ENCODE results near the gene POU5F1.
"Not testable (repeated sequence)": the region's sequence is repeated elsewhere in the genome, so short reads cannot be mapped to it uniquely, and the experiment has no call there.

The POU5F1 gene

DNA sequence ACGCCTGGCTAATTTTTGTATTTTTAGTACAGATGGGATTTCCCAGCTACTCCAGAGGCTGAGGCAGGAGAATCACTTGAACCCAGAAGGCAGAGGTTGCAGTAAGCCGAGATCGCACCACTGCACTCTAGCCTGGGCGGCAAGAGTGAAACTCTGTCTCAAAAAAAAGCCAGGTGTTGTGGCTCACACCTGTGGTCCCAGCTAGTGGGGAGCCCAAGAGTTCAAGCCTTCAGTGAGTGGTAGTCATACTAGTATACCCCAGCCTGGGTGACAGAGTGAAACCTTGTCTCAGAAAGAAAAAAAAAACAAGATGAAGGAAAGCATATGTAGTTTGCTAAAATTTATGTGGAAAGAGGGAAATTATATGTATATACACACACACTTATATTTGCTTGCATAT is 20.0 kb upstream of the POU5F1 start:
- no peak for DNase-seq (ENCODE audit: low read depth)

DNA sequence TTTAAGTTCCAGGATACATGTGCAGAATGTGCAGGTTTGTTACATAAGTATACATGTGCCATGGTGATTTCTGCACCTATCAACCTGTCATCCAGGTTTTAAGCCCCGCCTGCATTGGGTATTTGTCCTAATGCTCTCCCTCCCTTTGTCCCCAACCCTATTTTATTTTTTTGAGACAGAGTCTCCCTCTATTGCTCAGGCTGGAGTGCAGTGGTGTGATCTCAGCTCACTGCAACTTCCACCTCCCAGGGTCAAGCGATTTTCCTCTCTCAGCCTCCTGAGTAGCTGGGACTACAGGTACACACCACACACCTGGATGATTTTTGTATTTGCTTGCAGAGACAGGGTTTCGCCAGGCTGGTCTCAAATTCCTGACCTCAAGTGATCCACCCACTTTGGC is 18.7 kb upstream of the POU5F1 start:
- DNase-seq (ENCODE audit: low read depth) = not testable (repeated sequence)

DNA sequence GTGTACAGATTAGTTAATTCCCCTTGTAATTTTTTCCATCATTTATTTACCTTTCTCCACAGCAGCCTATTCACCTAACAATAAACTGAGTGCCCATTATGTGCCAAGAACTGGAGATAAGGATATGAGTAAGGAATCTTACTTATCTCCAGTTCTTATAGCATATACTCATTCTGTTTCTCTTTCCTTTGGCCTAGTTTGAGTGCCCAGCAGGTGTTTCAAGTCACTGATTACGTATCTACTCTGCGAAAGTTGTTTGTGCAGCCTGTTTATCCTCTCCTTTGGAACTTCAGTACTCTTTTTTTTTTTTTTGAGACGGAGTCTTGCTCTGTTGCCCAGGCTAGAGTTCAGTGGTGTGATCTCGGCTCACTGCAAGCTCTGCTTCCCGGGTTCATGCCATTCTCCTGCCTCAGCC is 17.3 kb upstream of the POU5F1 start:
- no peak for DNase-seq (ENCODE audit: low read depth)

DNA sequence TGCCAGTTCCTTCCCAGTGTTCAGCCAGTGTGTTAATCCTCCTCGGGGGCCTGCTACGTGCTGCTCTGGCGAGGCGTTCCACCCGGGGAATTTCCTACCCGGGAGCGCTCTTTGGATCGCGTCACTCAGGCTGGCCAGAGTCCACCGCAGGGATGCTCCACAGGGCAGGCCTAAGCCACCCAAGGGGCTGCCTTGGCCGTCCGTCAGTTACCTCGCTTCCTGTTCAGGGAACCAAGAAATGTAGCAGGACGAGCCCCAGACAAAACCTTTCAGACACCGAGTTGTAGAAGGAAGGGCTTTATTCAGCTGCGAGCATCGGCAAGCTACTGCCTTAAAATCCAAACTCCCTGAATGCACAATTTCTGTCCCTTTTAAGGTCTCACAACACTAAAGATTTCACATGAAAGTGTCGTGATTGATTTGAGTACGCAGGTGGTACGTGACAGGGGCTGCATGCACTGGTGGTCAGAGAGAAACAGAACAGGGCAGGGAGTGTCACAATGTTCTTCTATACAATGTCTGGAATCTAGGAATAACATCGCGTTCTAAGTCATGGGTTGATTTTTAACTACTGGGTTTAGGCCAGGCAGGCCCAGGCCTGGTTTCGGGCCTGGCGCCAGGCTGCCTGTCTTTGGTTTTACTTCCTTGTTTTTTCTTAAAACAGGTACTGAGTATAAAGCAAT is 15.7 kb upstream of the POU5F1 start:
- DNase-seq (ENCODE audit: low read depth) = no peak

DNA sequence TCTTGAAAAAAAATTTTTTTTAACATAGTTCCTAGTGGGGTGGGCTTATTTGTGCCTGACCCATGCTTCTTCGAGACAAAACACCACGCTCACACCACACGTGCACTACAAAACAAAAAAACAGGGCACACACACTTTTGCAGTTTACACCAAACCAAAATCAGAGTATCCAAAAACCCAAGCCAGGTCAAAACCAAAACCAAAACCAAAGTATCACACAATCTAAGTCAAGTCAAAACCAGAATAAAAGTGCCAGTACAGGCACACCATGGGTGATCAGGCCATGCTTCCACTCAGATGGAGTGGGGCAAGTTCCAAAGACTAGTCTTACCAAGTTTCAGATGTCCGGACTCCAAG is 15.2 kb upstream of the POU5F1 start:
- not testable (repeated sequence) for DNase-seq (ENCODE audit: low read depth)

DNA sequence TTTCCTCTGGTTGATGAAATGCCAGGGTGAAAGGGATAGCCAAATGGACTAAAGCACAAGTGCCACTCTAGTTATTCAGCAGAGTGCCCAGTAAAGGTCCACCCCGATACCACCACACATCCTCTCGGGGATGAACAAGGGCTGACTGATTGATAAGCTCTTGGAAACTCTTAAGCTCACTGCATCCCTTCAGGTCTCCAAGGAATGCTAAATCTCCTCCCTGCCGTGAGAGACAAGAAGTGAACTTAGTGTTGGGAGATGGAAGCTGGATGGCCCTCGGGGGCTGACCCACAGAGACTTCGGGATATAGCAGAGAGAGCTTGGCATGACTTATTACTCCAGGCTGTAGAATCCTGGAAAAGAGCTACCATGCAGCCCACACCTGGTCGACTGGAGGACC is 13.4 kb upstream of the POU5F1 start:
- DNase-seq (ENCODE audit: low read depth) = not testable (repeated sequence)

DNA sequence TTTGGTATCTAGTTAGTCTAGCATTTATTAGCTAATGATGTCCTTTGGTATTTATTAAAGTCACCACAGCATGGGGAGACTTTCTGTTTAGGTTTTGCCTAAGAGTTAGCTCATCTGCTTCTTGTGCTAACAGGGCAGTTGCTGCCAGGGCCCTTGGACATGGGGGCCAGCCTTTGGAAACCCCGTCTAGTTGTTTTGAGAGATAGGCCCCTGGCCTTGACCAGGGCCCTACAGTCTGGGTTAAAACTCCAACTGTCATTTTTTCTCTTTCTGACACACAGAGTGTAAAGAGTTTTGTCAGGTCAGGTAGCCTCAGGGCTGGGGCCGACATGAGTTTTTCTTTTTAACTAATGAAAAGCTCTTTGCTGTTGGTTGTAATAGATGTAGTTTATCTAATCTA is 12.8 kb upstream of the POU5F1 start:
- DNase-seq (ENCODE audit: low read depth) = not testable (repeated sequence)

DNA sequence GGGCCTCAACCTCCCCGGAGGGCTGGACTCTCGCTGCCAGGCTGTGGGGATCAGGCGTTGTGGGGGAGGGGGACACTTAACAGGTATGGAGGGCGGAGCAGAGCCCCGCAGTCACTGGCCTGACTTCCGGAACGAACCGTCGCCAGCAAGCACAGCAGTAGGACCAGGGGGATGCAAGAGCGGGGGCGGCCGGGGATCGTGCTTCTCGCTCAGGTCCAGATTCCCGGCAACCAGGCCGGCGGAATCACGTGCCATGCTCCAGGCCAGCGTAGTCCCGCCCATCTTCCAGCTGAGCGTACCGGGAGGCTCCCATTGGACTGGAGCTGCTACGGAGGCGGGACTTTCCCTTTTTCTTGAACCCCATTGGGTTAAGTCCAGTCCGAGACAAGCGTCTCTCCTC is 10.0 kb upstream of the POU5F1 start:
- no peak for DNase-seq (ENCODE audit: low read depth)

DNA sequence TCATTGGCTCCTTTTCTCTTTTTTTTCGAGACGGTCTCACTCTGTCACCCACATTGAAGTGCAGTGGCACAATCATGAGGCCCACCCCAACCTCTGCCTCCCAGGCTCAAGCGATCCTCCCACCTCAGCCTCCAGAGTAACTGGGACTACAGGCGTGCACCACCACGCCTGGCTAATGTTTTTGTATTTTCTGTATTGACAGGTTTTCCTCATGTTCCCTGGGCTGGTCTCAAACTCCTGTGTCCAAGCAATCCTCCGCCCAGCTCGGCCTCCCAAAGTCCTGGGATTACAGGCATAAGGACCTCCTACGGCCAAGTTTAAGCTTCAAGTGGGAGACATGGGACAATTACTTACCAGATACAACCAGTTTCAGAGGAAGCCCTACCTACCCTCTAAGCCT is 9.4 kb upstream of the POU5F1 start:
- no peak for DNase-seq (ENCODE audit: low read depth)

DNA sequence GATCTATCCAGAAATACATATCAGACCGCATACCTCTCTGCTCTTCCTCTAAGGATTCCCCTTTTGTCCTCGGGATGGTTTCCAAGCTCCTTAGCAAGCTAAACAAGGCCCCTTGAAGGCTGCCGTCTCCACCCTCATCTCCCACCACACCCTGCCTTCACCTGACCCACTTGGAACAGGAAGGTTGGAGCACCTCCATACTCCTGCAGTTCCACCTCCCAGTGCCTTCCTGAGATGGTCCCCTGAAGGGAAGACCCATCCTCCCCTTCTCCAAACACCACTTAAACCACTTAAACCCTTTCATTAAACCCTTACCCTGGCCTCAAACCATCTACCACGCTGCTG is 8.5 kb upstream of the POU5F1 start:
- DNase-seq (ENCODE audit: low read depth) = no peak

DNA sequence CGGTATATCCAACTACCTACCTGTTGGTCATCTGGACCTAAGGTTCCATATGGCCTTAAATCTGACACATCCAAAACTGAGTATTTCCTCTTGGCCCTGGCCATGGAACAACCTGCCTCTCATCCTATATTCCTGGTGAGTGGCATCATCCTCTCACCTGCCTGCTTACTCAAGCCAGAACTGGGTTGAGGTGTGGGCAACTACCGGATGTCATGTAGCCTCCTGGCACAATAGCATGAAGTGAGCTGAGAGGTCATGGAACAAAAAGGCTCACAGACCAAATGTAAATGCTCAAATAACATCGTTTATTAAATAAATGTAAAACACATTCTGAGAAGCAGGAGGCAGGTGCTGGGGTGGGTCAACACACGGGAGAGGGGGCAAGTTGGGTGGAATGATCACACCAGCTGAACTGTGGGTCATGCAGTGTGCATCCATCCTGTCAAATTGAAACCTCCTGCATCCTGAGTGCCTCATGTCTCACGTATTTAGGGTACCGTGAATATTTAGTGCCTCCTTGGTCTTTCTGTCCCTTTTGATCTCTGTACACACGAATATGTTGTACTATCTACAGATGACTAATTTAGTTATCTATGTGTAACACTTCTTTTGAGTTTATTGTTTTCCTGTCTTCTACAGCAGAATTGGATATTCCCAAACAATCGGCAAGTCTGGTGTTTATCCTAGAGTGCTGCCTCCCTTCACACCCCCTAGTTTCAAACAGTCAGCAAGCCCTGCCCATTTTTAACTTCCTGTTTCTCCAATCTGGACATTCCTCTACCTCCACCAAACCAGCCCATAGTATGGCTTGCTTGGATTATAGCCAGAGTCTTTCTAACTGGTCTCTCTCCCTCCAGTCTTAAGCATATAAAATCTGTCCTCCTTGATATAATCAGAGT is 7.9 kb upstream of the POU5F1 start:
- no peak for DNase-seq (ENCODE audit: low read depth)

DNA sequence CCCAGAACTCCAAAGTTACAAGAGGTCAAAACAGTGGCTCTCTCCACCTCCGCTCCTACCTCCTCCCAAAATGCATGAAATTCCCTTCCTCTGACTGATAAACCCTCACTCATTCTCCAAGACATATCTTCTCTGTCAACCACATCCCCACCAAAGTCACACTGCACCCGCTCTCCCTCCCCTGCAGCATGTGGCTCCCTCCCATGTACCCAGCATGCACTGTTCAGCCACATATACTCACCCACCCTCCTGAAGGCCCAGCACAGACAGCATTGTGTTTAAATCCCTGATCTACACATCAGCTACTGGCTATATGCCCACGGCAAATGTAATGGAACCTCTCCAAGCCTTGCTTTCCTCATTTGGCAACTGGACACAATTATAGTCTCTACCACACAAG is 5.5 kb upstream of the POU5F1 start:
- DNase-seq (ENCODE audit: low read depth) = no peak

DNA sequence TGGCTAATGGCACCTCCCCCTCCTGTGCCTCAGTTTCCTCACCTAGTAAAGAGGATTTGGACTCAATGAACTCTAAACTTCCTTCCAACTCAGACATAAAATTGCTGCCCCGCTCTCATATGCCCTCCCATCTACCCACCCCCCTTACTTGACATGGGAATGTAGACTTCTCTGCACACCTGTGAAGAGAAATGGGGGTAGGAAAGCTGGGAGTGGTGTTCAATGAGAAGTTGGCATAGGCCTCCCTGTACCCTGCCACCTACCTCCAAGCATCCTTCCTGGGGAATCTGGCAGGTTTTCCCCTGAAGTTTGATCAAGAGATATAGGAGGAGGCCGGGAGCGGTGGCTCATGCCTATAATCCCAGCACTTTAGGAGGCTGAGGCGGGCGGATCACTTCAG is 3.9 kb upstream of the POU5F1 start:
- no peak for DNase-seq (ENCODE audit: low read depth)

DNA sequence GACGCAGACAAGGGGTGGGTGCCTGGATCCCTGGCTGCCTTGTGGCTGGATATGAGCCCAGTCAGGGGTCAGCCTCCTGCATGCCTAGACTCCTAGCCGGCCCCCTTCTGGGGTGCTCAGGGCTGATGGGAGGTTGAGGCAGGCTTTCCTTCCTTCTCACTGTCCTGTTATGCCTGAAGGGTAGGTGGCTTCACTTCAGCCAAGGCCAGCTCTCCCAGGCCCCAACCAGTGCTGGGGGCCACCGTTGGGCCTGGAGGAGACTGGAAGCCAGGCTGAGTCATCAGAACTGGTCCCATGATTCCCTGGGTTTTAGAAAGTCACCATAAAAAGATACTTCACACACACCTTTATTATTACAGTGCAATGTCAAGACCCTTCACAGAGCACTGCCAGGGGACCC is 2.9 kb upstream of the POU5F1 start:
- DNase-seq (ENCODE audit: low read depth) = no peak

DNA sequence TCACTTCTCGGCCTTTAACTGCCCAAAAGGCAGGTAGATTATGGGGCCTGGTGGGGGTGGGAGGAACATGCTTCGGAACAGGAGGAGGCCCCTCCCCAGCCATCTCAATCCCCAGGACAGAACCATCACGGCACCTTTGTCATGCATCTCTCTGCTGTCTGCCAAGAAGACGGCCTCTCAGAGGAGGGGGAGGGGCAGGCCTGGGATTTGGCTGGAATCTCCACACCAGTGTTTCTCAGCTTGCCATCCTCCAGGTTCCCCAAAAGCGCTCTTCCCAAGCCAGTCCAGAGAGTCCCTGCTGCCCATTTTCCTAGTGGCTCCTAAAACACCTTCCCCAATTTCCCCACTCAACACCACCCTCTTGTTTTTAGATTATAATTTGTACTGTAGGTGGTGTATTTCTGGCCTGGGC is 2.5 kb upstream of the POU5F1 start:
- DNase-seq (ENCODE audit: low read depth) = no peak

DNA sequence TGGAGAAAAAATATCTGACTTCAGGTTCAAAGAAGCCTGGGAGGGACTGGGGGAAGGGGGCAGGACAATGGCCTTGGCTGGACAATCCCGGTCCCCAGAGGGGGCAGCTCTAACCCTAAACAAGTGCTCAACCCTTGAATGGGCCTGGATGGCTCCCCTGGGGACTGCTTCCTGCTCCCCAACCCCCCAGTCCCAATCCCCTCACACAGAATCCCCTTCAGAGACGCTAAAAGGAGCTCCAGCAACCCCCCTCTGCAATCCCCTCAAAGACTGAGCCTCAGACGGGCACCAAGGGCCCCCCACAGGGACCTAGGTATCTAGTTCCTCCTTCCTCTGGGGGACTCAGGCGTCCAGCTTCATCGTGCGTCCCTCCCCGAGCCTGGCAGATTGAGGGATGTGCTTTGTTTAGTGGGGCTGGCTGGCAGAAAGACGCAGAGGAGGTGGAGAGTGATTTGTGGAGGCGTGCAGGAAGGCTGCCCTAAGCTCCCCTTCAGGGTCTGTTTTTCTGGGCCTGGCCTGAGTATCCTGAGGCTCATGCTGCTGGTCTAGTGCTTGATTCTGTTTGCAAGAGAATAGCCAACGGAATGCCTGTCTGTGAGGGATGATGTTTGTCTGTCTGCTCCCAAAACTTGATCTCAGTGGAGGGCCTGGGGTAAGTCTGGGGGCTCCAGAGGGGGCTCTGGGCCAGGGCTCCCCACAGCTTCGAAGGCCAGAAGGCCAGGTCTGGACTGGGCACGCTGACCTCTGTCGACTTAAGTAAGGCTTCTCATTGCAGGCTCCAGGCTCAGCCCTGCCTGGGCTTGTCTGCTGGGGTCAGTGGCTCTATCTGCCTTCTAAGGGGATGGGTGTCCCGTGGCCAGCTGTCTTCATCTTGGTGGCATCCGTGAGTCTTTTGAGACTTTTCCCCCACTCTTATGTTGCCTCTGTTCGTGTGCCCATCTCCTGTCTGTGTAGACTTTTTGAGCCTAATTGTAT is 1.7 kb upstream of the POU5F1 start:
- no peak for DNase-seq (ENCODE audit: low read depth)

DNA sequence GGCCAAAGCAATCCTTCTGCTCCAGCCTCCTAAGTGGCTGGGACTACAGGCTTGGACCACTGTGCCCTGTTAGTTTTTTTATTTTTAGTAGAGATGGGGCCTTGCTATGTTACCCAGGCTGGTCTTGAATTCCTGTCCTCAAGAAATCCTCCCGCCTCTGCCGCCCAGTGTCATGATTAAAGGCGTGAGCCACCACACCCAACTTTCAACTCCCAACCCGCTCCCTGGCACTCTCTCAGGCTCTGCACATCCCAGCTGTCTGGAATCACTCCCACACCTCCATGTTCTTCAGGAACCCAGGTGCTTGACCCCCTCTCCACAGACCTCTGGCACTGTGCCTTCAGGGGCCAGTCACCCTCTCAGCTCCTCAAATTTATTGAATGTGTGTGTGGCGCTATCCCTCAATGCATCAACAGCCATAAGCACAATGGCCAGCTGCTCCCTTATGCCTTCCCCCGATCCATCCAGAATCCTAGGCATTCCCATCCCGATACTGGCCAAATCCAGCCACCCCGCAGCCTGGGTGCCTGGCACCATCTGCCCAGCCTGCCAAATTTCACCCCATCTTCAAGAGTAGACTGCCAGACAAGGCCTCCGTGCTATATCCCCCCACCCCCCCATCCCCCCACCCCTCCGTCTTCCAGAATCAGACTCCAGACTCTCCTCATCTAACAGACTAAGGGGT is 647 bp upstream of the POU5F1 start:
- no peak for DNase-seq (ENCODE audit: low read depth)

DNA sequence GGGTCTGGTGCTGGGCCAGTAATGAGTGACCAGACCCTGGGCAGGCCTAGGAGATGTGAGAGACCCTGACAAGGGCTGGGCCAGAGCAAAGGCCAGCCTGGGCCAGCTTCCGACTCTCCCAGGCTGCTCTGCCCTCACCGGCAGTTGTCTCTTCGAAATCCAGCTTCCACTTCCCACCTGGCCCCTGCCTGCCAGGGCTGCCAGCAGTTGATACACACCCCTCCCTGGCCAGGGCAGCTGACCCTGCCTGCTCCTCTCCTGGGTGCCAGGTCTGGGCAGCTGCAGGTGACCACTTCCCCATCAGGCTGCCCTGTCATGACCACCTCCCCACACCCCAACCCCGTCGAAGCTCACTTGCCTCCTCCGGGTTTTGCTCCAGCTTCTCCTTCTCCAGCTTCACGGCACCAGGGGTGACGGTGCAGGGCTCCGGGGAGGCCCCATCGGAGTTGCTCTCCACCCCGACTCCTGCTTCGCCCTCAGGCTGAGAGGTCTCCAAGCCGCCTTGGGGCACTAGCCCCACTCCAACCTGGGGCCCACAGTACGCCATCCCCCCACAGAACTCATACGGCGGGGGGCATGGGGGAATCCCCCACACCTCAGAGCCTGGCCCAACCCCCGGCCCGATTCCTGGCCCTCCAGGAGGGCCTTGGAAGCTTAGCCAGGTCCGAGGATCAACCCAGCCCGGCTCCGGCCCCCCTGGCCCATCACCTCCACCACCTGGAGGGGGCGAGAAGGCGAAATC is 453 bp downstream of the POU5F1 start:
- DNase-seq (ENCODE audit: low read depth) = not testable (repeated sequence)

DNA sequence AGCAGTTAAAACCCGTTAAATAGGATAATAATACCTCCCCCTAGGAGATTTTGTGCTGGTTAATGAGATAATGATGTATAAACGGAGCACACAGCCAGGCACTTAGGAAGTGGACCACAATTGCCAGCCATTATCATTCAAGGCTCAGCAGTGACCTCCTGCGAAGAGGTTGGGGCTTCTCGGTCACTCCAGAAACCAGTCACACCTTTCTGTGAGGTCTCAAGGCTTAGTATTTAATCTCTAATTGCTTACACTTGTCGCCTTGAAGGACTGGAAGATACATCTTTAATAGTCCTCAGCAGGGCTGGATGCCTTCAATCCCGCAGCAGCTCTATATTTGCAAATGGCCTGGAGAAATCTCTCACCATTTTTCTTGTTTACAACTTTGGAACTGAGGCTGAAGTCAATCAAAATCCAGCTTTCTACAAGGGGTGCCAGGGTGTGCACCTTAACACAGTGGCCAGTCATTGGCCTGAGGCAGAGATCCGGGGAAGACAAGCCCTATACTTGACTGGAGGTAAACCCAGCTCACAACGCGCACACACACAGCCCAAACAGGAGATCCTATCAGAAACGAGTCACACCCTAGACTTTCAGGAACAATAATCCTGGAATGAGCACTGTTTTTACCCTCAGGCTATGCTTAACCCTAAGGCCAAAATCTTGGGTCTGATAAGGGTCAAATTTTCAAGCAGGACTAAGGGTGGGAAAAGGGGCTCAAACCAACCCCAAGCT is 1.2 kb downstream of the POU5F1 start:
- no peak for DNase-seq (ENCODE audit: low read depth)

DNA sequence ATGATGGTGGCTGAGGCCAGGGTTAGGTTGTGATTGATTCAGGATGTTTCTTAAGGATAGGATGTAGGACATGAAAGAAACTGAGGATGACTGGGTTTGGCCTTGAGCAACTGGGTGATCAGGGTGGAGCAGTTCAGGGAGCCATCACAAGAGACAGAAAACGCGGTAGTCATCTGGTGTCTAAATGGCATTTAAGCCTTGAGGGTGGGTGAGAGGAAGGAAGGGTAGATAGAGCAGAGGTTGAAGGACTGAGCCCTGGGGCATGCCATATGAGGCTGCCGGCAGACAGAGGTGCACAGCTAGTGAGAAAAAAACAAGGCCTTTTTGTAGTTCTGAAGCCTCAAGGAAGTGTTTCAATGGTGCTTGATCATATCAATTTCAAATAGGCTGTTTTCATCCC is 1.9 kb downstream of the POU5F1 start:
- DNase-seq (ENCODE audit: low read depth) = no peak

DNA sequence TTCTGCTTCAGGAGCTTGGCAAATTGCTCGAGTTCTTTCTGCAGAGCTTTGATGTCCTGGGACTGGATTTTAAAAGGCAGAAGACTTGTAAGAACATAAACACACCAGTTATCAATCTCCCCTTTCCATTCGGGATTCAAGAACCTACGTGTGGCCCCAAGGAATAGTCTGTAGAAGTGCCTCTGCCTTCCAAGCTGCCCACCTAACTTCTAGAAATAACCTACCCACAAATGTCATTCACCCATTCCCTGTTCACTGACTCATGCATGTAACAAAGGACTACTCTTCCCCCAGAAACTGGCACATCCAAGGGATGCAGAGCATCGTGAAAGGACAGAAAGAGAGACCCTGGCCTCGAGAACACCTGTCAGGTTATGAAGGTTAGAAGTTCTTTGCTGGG is 4.5 kb downstream of the POU5F1 start:
- DNase-seq (ENCODE audit: low read depth) = no peak

All from activated T-cell treated with anti-CD3 and anti-CD28 coated beads for 1 hour (primary cell).